ENCODE data around the gene IL1R1.
"Not testable (repeated sequence)": the region's sequence is repeated elsewhere in the genome, so short reads cannot be mapped to it uniquely, and the experiment has no call there.

The IL1R1 gene

DNA sequence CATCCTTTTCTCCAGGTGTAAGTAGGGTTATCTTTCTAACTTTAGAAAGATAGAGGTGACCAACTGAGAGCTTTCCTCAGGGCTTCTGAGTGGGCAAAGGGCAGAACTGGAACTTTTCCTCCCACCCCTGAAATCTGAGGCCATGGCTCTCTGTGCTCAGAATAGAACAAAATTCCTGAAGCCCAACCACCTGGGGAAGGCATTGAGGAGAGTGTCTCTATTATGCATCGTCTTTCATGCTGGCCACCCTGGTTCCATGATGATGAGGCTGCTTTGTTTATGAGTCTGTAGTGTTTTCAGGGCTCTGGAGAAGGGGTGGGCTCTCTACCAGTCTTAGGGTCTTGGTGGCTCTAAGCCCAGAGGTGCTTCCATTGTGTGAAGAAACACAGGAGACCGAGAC, 30.7 kb upstream of the IL1R1 start:
- DNase-seq: no peak

- no peak for DNase-seq
These were observed 30.3 kb upstream of the IL1R1 start for GRCh38 chr2:102112271-102112670.

DNA sequence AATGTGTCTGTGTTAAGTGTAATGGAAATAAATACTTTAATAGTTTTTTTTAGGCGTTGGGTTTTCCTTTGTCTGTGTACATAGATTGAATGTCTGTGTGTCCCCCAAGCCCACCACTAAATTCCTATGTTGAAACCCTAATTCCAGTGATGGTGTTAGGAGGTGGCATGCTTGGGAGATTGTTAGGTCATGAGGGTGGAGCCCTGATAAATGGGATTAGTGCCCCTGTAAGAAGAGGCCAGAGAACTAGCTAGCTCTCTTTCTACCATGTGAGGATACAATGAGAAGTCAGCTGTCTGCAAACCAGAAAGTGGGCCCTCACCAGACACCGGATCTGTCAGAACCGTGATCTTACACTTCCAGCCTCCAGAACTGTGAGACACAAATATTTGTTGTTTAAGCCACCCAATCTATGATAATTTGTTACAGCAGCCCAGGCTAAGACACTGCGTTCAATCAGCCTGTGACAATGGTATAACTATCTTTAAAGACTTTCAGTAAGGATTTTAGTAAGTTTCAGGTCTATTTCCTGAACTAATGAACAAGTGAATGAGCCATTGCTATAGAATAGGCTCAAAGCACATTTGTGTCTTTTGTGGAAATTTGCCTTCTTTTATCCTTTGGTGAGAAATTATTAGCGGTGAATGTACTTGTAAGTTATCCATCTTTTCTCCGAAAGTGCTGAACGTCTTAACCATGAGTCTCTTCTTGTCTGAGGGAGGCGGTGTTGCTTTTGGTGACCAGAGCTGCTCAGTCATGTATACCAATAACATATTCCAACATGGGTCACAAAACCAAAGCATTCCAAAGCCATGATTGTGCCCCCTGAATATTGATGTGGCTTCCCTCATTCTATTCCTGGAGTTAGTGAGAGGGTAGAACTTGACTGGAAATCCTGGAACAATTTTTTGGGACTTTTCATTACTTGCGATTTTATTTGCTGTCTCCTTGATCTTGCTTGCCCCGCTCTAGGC, 29.6 kb upstream of the IL1R1 start:
- DNase-seq: no peak

- DNase-seq: no peak
These were observed 28.2 kb upstream of the IL1R1 start for GRCh38 chr2:102114290-102114721.

DNA sequence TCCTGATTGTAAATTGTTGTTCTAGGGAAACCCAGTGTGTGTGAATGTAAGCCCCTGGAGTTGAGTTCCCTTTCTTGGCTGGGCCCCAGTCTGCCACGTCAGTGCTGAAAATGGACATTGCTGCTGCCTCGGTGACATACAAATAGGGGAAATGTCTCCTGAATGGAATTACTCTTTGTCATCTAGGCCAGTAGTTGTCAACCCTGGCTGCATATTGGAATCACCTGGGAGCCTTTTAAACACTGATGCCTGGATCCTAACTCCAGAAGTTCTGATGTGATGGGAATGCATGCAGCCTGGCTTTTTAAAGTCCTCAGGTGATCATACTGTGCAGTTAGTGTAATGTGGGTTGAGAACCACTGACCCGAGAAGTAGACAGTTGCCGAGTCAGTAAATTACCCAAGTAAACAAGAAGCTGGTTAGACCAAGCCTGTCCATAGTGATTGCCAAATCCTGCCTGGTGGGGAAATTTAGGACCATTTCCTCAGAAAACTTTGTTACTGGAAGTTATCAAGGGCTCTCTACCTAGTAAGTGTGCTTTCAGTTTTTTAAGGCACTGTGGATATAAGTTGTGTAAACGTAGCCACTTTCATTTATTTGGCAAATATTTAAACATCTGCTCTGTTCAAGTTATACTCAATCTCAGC, 27.6 kb upstream of the IL1R1 start:
- DNase-seq: no peak

DNA sequence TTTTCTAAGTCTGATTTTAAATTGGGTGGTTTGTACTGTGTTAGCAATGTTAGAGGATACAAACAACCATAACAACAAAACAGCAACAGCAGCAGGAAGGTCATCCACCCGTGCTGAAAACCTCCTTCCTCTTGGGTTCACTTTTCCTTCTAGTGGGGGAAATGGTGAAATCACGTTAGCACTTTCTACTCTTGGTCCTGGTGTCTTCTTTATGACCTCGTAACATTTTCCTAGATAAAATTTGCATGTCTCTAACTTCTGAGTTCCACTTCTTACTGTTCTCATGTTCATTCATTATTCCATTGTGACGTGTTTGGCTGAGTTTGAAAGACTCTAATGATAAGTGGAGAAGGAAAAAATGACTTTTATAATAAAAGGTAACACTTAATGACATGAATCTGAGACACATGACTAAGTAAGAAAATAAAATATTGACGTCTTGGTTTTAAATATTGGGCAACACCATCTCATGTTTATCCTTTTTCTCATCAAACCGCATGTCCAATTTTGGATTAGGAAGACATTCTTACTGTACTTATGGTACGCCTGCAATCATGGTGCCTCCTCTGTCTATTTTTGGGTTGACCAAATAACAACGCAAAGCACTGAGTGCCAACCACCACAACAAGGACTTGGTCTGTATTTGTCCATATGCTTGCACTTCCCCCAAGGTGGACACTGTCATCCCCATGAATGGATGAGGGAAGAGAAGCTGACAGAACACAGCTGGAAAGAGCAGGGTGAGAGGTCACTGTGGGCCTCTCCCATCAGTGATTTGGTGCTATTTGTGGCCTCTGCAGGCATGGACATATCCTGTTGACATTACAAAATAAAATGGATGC, 25.7 kb upstream of the IL1R1 start:
- no peak for DNase-seq

DNA sequence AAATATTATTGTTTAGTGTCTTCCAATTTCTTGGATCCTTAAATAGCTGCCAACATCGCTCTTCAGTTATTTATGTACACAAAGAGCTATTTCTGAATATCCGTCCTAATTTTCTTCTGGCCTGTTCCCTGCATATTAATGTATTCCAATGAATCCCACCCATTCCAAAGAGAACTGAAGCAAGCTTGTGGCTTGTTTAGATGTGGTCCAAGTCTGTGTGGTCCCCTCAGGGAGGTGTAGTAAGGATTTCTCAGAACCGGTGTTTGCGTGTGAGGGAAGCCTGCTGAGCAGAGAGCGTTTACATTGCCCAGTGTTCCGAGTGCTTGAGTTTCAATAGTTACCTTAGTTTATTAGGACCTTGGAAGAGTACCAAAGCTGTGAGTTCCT, 25.1 kb upstream of the IL1R1 start:
- DNase-seq: no peak

- DNase-seq: no peak
These were observed 23.3 kb upstream of the IL1R1 start for GRCh38 chr2:102119255-102119654.

DNA sequence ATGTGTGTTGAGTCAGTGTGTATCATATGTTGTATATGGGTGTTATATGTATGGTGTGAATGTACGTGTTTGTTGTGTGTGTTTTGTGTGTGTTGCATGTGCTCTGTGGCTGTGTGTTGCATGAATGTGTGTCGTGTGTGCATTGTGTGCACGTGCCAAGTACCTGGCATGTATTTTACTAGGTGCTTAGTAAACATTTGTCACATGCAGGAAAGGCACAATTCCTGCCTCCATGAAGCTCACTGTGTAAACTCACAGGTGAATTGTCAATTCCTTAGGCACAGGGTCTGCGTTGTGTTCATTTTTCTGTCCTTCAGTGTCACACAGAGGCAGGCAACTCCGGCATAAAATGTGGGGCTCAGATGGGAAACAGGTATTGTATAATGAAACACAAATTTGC, 22.3 kb upstream of the IL1R1 start:
- no peak for DNase-seq

GRCh38 chr2:102120701-102121159, 21.8 kb upstream of the IL1R1 start:
- no peak for DNase-seq

- no peak for DNase-seq
These were observed 20.4 kb upstream of the IL1R1 start for GRCh38 chr2:102122115-102122514.

GRCh38 chr2:102122909-102123308, 19.6 kb upstream of the IL1R1 start:
- DNase-seq: no peak

DNA sequence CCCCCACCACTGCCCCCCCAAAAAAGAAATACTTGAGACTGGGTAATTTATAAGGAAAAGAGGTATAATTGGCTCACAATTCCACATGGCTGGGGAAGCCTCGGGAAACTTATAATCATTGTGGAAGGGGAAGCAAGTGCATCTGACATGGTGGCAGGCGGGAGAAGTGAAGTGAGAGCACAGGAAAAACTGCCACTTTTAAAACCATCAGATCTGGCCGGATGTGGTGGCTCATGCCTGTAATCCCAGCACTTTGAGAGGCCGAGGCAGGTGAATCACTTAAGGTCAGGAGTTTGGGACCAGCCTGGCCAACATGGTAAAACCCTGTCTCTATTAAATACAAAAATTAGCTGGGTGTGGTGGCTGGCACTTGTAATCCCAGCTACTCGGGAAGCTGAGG, 18.1 kb upstream of the IL1R1 start:
- not testable (repeated sequence) for DNase-seq

DNA sequence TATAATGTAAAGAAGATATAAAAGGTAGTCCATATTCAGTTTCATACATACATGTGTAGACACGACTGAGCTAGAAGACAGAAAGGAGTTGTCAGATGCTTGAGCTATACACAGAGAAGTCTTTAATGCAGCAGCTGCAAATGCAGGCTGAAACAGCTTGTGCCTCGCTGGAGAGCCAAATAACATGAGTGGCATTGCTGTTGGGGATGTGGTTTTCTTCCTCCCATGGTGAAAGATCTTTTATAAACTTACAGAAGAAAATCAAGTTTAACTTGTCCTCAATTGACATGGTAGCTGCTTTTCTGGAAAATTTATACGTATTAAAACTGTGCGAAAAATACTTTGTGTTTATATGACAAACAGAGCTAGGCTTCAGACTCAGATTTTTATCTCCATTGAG, 16.4 kb upstream of the IL1R1 start:
- DNase-seq: no peak

- DNase-seq: no peak
These were observed 15.9 kb upstream of the IL1R1 start for GRCh38 chr2:102126660-102127059.

DNA sequence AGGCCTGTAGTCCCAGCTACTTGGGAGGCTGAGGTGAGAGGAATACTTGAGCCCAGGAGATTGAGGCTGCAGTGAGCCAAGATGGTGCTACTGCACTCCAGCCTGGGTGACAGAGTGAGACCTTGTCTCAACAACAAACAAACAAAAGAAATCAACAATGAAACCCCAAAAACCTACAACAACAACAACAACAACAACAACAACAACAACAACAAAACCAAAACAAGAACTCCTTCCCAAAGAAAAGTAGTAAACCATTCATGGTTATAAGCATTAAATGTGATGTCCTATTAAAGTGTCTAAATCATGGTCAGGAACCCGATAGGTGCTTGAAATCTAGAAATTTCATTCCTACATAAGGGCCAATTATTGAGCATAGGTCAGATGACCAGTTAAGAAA, 13.5 kb upstream of the IL1R1 start:
- DNase-seq: no peak

GRCh38 chr2:102129951-102130646, 12.4 kb upstream of the IL1R1 start:
- no peak for DNase-seq

DNA sequence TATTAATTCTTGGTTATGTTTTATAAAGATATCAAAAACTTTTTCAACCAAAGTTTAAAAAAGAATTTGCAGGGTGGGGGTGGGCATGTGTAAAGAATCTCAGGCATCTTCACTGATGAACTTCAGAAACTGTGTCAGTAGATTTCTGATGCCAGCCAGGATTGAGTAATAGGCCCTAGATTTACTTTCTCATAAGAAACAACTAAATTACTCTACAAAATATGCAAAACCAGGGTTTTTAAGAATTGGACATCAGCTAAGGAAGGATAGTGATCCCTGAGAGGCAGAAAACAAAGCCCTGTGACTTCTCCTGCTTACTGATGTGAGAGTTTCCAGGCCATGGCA, 11.9 kb upstream of the IL1R1 start:
- no peak for DNase-seq

- no peak for DNase-seq
These were observed 11.0 kb upstream of the IL1R1 start for GRCh38 chr2:102131564-102131963.

DNA sequence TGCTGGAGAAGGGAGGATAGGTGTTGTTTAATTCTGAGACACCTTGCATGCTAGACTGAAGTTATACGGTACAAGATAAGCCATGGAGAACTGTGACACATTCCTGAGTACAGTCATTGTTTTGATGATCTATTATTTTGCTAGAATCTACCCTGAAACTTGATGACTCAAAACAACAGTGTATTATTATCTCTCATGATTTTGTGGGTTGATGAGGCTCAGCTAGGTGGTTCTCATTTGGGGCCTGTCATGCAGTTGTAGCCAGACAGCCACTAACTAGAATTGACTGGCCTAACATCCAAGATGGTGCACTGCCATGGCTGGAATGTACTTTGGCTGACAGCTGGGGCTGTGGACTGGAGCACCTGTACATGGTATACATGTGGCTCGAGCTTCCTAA, 5.4 kb upstream of the IL1R1 start:
- DNase-seq: no peak

DNA sequence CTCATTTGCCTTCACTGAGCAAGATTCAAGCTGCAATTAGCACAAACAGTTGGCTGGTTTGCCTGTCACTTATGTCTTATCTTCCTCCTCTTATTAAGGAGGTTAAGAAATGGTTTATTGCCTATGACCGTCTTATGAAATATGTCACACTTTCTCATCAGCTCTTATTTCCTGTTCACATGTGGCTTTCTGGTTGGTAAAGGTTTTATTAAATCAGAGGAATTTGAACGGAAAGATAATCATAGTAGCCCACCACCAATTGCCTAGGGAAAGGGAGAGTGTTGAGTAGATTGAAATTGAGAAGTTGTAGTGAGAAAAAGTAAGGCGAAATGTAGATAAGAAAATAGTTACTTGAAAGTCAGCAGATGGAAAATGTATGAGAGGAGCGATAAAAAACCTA, 4.2 kb upstream of the IL1R1 start:
- DNase-seq: no peak

- no peak for DNase-seq
These were observed 2.7 kb upstream of the IL1R1 start for GRCh38 chr2:102139851-102140250.

DNA sequence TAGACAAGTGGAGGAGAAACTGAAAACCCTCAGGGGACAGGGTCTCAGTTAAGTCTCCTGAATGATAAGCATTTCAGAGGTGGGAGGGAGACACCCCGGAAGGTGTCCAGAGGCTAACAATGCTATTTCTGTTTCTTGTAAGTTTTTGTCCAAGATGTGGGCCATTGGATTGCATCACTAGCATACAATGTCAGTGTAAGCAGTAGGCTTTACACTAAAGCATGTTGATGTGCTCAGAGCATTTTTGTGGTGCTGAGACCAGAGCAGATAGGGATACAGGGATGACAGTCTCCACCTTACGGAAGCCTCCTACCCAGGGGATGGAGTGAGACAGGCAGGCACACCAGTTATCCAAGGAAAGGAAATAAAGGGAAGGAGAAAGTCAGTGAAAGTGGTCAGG, 2.2 kb upstream of the IL1R1 start:
- DNase-seq: no peak
